Smooth muscle cell (in vitro differentiated cells): Measurements from ENCODE around the gene PPP2R3B. TPM values are rescaled to one million over a fixed set of nuclear protein-coding genes. Genes with fewer than 3 reads are reported as not detected.

Experiments used
- DNase-seq: peaks from one replicate; lab custom pipeline; 2025; ENCODE audit not compliant: unreplicated experiment; lab: John Stamatoyannopoulos, UW
- H2AFZ ChIP-seq: fragments of 200-600 bp; sonication (generic); 2 replicates; pipeline ENCODE4 v1.6.0; 2016; ENCODE audit warnings: antibody characterized with exemption, low read depth, mild to moderate bottlenecking
- H3F3A ChIP-seq: fragments of 200-600 bp; sonication (generic); 2 replicates; pipeline ENCODE4 v1.6.0; 2017; ENCODE audit warnings: antibody characterized with exemption, low read depth
- H3K27ac ChIP-seq: fragments of 200-600 bp; sonication (generic); 2 replicates; pipeline ENCODE4 v1.5.1; 2016; ENCODE audit warnings: low read depth, mild to moderate bottlenecking
- H3K27me3 ChIP-seq: fragments of 200-600 bp; sonication (generic); 2 replicates; pipeline ENCODE4 v1.6.1; 2016; ENCODE audit warnings: low read depth, mild to moderate bottlenecking
- H3K36me3 ChIP-seq: fragments of 200-600 bp; sonication (generic); 2 replicates; pipeline ENCODE4 v1.5.1; 2016; ENCODE audit warnings: low read depth
- H3K4me1 ChIP-seq: fragments of 200-600 bp; sonication (generic); 2 replicates; pipeline ENCODE4 v1.5.1; 2016; ENCODE audit warnings: low read depth
- H3K4me2 ChIP-seq: fragments of 200-600 bp; sonication (generic); 2 replicates; pipeline ENCODE4 v1.6.0; 2016; ENCODE audit warnings: mild to moderate bottlenecking
- H3K4me3 ChIP-seq: fragments of 200-600 bp; sonication (generic); 2 replicates; pipeline ENCODE4 v1.5.1; 2016; ENCODE audit warnings: mild to moderate bottlenecking
- H3K79me2 ChIP-seq: fragments of 200-600 bp; sonication (generic); 2 replicates; pipeline ENCODE4 v1.6.0; 2016; ENCODE audit warnings: low read depth, mild to moderate bottlenecking
- H3K9ac ChIP-seq: fragments of 200-600 bp; sonication (generic); 2 replicates; pipeline ENCODE4 v1.6.0; 2016; ENCODE audit warnings: low read depth
- H3K9me3 ChIP-seq: fragments of 200-600 bp; sonication (generic); replicated peaks from 2 replicates; pipeline ENCODE4 v1.5.1; 2016; ENCODE audit warnings: low read depth
- H4K20me1 ChIP-seq: fragments of 200-600 bp; sonication (generic); 2 replicates; pipeline ENCODE4 v1.6.0; 2016; ENCODE audit warnings: low read depth
- WGBS: methylation state at CpG from one replicate; pipeline ENCODE4 v1.1.7; 2016; ENCODE audit warnings: low lambda C conversion rate; 5-methylcytosine and 5-hydroxymethylcytosine counted together
- polyA plus RNA-seq: library from polyadenylated mRNA; unstranded; fragments of >200 nt; fragmentation: Nextera tagmentation; extraction: Ambion mirVana; gene quantifications from 2 replicates; pipeline ENCODE4 v1.2.1, GENCODE V29; 2016
- total RNA-seq: library from RNA; depleted of rRNA; stranded (reverse); fragments of >200 nt; gene quantifications from 2 replicates; pipeline ENCODE4 v1.2.3, GENCODE V29; 2014
- TF ChIP-seq, protein P1 (sequence below): fragments of 200-600 bp; sonication (generic); IDR thresholded peaks from 2 replicates; pipeline ENCODE4 v1.5.1; 2017; ENCODE audit warnings: borderline replicate concordance, mild to moderate bottlenecking, antibody characterized with exemption; ENCODE audit not compliant: insufficient read depth, poor library complexity, severe bottlenecking

The PPP2R3B gene
- total and polyA plus RNA-seq, 2 experiments from 2014 or later, result 15.2 to 25.1 TPM

DNA sequence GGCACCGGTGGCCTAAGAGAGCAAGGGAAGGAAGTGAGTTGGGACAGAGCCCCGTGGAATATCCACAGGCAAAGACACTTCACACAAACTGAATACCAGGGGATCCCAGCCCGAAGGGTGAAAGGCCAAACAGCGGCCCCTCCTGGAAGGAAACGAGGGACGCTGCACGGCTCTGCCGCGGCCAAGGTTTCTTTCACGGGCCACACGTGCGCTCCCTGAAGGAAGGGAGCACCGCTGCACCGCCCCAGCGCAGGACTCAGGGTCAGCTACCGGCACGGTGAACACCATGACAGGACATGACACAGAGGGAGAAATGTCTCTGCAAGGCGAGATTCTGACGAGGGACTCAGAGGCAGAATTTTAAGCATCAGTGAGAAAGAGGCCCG lies 36.6 kb downstream of the PPP2R3B start:
- Histone ChIP-seq H4K20me1 (no peaks in the 10 kb centered on the region), H3K27ac (no peak overlapping the region), H3K9ac (no peak overlapping the region), H2AFZ (no peak overlapping the region), H3K4me3 (no peak overlapping the region), H3K4me2 (no peak overlapping the region), H3K36me3 (no peaks in the 10 kb centered on the region), H3K27me3 (no peaks in the 10 kb centered on the region), H3K4me1 (no peaks in the 10 kb centered on the region), H3F3A (no peaks in the 10 kb centered on the region), H3K79me2 (no peaks in the 10 kb centered on the region), H3K9me3 (no peaks in the 10 kb centered on the region)
- TF ChIP-seq, protein P1, sequence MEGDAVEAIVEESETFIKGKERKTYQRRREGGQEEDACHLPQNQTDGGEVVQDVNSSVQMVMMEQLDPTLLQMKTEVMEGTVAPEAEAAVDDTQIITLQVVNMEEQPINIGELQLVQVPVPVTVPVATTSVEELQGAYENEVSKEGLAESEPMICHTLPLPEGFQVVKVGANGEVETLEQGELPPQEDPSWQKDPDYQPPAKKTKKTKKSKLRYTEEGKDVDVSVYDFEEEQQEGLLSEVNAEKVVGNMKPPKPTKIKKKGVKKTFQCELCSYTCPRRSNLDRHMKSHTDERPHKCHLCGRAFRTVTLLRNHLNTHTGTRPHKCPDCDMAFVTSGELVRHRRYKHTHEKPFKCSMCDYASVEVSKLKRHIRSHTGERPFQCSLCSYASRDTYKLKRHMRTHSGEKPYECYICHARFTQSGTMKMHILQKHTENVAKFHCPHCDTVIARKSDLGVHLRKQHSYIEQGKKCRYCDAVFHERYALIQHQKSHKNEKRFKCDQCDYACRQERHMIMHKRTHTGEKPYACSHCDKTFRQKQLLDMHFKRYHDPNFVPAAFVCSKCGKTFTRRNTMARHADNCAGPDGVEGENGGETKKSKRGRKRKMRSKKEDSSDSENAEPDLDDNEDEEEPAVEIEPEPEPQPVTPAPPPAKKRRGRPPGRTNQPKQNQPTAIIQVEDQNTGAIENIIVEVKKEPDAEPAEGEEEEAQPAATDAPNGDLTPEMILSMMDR, result no peak
- 93% methylated on average over 20 of the region's 20 CpGs for WGBS
- no peak for DNase-seq

DNA sequence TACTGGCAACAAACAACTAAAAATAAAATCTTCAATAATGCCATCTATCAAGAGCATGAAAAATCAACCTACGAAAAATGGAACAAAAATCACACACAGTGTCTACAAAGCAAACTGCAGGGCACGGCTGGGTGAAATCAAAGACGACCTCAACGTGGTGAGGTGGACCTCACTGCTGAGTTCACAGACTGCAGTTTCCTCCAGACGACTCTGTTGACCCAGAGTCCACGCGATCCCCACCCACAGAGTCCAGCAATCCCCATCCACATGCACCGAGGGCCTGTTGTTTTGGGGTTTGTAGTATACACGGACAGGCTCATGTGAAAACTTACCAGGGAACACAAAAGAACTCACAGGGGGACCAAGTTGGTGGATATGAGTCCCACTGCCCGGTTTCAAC lies 37.0 kb downstream of the PPP2R3B start:
- no peaks in the 10 kb centered on the region for H4K20me1 ChIP-seq
- no peaks in the 10 kb centered on the region for H3F3A ChIP-seq
- no peak for DNase-seq
- H3K4me2 ChIP-seq, result no peak overlapping the region
- TF ChIP-seq, protein P1, result no peak
- 73% methylated on average over 10 of the region's 10 CpGs for WGBS
- no peaks in the 10 kb centered on the region for H3K79me2 ChIP-seq
- H3K27me3 ChIP-seq, result no peaks in the 10 kb centered on the region
- H3K9ac ChIP-seq, result no peak overlapping the region
- H3K4me3 ChIP-seq, result no peak overlapping the region
- peak overlapping the region; percentile 66 for H3K27ac ChIP-seq
- H3K9me3 ChIP-seq, result no peaks in the 10 kb centered on the region
- H2AFZ ChIP-seq, result no peak overlapping the region
- H3K4me1 ChIP-seq, result no peaks in the 10 kb centered on the region
- H3K36me3 ChIP-seq, result no peaks in the 10 kb centered on the region

DNA sequence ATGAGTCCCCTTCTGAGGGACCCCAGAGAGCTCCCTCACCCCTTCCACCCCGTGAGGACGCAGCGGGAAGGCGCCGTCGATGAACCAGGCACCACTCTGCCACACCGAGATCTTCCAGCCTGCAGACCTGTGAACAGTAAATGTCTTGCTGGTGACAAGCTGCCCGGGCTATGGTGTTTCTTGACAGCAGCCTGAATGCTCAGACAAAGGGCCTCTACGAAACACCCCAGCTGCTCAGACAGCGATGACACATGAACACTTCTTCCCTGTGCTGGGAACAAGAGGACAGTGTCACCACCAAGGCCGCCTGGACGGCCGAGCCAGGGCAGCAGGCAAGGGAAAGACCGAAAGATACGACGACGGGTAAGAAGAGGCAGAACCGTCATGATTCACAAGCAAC lies 37.5 kb downstream of the PPP2R3B start:
- no peaks in the 10 kb centered on the region for H3K27me3 ChIP-seq
- WGBS, result 47% methylated on average over 18 of the region's 18 CpGs
- peak; percentile 4 for DNase-seq
- H3K79me2 ChIP-seq, result no peaks in the 10 kb centered on the region
- H3K36me3 ChIP-seq, result no peaks in the 10 kb centered on the region
- H3K4me1 ChIP-seq, result no peaks in the 10 kb centered on the region
- TF ChIP-seq, protein P1, result no peak
- peak overlapping the region; percentile 17 for H3K9ac ChIP-seq
- H2AFZ ChIP-seq, result no peak overlapping the region
- no peaks in the 10 kb centered on the region for H3K9me3 ChIP-seq
- H3K4me3 ChIP-seq, result no peak overlapping the region
- H3K4me2 ChIP-seq, result peak overlapping the region; percentile 10
- H4K20me1 ChIP-seq, result no peaks in the 10 kb centered on the region
- no peaks in the 10 kb centered on the region for H3F3A ChIP-seq
- H3K27ac ChIP-seq, result peak overlapping the region; percentile 66

DNA sequence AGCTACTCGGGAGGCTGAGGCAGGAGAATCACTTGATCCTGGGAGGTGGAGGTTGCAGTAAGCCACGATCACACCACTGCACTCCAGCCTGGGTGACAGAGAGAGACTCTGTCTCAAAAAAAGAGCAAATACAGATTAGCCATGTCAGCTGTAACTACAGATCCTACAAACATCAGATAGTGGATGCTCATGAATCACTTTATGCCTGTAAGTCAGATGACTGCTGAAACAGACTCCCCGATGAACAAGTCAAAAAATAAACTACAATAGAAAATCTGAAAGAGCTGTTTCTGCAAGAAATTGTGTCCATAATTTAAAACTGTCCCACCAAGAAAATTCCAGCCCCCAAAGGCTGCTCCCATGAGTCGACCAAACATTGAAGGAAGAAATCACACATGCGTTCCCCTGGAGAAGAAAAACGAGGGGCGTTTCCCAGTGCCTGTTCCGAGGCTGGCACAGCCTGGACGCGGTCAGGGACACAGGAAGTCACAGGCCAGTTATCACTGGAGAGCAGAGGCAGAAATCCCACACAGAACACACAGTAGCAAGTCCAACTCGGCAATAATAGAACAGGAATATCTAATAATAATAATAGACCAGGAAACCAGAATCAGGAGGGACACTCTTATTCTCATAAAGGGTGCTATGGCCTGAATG lies 38.1 kb downstream of the PPP2R3B start:
- Histone ChIP-seq H3K4me1 (no peaks in the 10 kb centered on the region), H3K36me3 (no peaks in the 10 kb centered on the region), H3K4me3 (no peak overlapping the region), H3F3A (no peaks in the 10 kb centered on the region), H2AFZ (no peak overlapping the region), H3K9me3 (no peaks in the 10 kb centered on the region), H3K27me3 (no peaks in the 10 kb centered on the region), H3K4me2 (peak overlapping the region; percentile 10), H3K79me2 (no peaks in the 10 kb centered on the region), H4K20me1 (no peaks in the 10 kb centered on the region), H3K27ac (peak overlapping the region; percentile 66), H3K9ac (peak overlapping the region; percentile 17)
- 36% methylated on average over 11 of the region's 11 CpGs for WGBS
- no peak for DNase-seq
- TF ChIP-seq, protein P1, result no peak
